ENCODE measurements around the gene ELOVL2. TPM values are rescaled to one million over a fixed set of nuclear protein-coding genes. Genes with fewer than 3 reads are reported as not detected.

Gene ELOVL2
- total and polyA plus RNA-seq, 10 of the 15 experiments (the other 5 are each of a cell fraction or from before 2014, with no cell fraction given): 0.01 to 0.03 TPM; not detected in 8

DNA sequence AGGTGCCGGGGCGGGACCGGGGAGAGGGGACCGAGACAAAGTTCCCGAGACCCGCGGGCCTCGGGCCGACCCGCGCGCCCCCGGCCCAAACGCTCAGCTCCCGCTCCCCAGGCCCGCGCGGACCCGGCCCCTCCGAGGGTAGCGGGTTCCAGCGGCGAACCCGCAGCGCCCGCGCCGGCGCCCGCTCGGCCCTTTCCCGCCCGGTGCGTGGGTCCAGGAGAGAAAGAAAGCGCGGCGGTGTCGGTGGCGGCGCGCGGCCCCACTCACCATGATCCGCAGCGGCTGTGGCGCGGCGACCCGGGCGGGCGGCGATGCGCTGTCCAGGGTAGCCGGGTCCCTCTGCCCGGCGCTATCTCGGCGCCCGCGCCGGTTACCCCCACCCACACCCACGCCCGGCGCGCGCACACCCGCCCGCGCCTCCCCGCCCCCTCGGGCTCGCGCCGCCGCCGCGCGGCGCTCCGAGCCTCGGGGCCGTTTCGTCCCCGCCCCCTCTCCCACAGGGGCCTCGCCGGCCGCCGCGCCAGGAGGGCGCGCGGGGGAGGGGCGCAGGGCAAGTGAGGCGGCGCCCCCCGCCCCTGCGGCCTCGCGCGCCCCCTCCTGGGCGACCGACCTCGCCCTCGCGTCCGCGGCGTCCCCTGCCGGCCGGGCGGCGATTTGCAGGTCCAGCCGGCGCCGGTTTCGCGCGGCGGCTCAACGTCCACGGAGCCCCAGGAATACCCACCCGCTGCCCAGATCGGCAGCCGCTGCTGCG lies at the start of gene ELOVL2 (continued):
- TF ChIP-seq REST (IDR thresholded peaks at IDR 0.05; ENCODE audit: low read depth, low read length) (peak; percentile 73), KLF5 (IDR thresholded peaks at IDR 0.05; ENCODE audit: partially characterized antibody) (no peak), POLR2A (IDR thresholded peaks at IDR 0.05; ENCODE audit: low read depth, low read length) (no peak)

DNA sequence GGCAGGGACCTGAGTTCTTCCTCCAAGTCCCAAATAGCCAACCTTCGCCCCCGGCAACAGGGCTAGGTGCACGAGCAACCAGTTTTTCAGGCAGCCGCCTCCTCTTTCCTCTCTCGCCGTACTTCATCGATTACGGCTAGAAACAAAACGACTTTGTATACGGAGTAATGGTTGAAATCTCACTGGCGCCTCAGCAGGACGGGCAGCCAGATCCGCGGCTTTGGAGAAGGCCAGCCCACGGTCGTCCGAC lies 49.2 kb upstream of the ELOVL2 start:
- ChIA-PET POLR2A (no interaction called here), CTCF (interaction anchor here (0.6 to 1.6 kb wide), 7 partner anchors 18 to 482 kb away, joined by 3 to 5 read pairs (median 4); partner anchors contain the start of gene ERVFRD-1), SMC1A (ENCODE audit: uncharacterized antibody, unreplicated experiment) (interaction anchor here (1.1 to 3.5 kb wide), 3 partner anchors 16 to 403 kb away, joined by 3 to 13 read pairs (median 3); no protein-coding TSS in a partner anchor), RAD21 (ENCODE audit: unreplicated experiment) (interaction anchor here (0.6 to 2.1 kb wide), 7 partner anchors 37 to 483 kb away, joined by 3 to 14 read pairs (median 3); no protein-coding TSS in a partner anchor)
- H4K20me1 ChIP-seq (ENCODE audit: control insufficient read depth, insufficient read depth): no peaks in the 10 kb centered on the region
- no peaks in the 10 kb centered on the region; the same call in 1 of the 2 replicates for H3K4me1 ChIP-seq (ENCODE audit: control insufficient read depth, insufficient read depth, low read length)
- no peaks in the 10 kb centered on the region; a peak in 1 of 4 replicates for H3K36me3 ChIP-seq (ENCODE audit: control insufficient read depth in 2 of 2, insufficient read depth in 2 of 2, low read length in 1 of 2)
- intact Hi-C loops (cut with micrococcal nuclease; ENCODE audit: unreplicated experiment) (loop anchor here (5.0 to 10.0 kb wide), 2 partner anchors 39 to 558 kb away; no protein-coding TSS in a partner anchor), in situ Hi-C loops (cut with MboI) (no loop called here)
- FAIRE-seq (no peak), ATAC-seq (peak; percentile 13), DNase-seq (ENCODE audit: low read depth, low spot score) (no peak)
- H3K79me2 ChIP-seq (ENCODE audit: control insufficient read depth, insufficient read depth, low read length): peaks cover 38% of the 10 kb centered on the region
- H3K4me2 ChIP-seq (ENCODE audit: control insufficient read depth, insufficient read depth): peak overlapping the region; percentile 70
- peak overlapping the region; percentile 96 for H3K27ac ChIP-seq (ENCODE audit: control insufficient read depth, insufficient read depth)
- peak overlapping the region; percentile 81 for H3K4me3 ChIP-seq
- H3K27me3 ChIP-seq (replicated peaks in 1 of 2; ENCODE audit: control insufficient read depth in 2 of 2, insufficient read depth in 2 of 2, low read length in 1 of 2): no peaks in the 10 kb centered on the region
- under 1% methylated on average over 17 of the region's 17 CpGs for WGBS (ENCODE audit: insufficient coverage, insufficient replicate concordance, low lambda C conversion rate, missing lambda C conversion rate)
- H2AFZ ChIP-seq (ENCODE audit: control insufficient read depth, low read depth, low read length): peak overlapping the region; percentile 92
- H3K9me3 ChIP-seq (replicated peaks; ENCODE audit: control insufficient read depth, insufficient read depth, low read length): no peaks in the 10 kb centered on the region
- BruUV-seq (replicated peaks): no TSS peak
- peak overlapping the region; percentile 92 for H3K9ac ChIP-seq (ENCODE audit: control insufficient read depth, insufficient read depth, low read length)
- TF ChIP-seq, protein P1, sequence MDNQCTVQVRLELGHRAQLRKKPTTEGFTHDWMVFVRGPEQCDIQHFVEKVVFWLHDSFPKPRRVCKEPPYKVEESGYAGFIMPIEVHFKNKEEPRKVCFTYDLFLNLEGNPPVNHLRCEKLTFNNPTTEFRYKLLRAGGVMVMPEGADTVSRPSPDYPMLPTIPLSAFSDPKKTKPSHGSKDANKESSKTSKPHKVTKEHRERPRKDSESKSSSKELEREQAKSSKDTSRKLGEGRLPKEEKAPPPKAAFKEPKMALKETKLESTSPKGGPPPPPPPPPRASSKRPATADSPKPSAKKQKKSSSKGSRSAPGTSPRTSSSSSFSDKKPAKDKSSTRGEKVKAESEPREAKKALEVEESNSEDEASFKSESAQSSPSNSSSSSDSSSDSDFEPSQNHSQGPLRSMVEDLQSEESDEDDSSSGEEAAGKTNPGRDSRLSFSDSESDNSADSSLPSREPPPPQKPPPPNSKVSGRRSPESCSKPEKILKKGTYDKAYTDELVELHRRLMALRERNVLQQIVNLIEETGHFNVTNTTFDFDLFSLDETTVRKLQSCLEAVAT (IDR thresholded peaks at IDR 0.05): peak; percentile 60; the same call in 1 of the 2 replicates
- TF ChIP-seq NBN (IDR thresholded peaks at IDR 0.05): peak; percentile 76; the same call in 1 of the 2 replicates
- no peak for TF ChIP-seq ETV6 (conservative IDR thresholded peaks at IDR 0.05 in 1 of 2, IDR thresholded peaks at IDR 0.05 in 1 of 2; ENCODE audit: borderline replicate concordance in 1 of 2, low read depth in 1 of 2)
- peak in 1 of 2 experiments; percentile 45; a peak in 1 of 4 replicates for TF ChIP-seq BHLHE40 (IDR thresholded peaks at IDR 0.05; ENCODE audit: borderline replicate concordance in 1 of 2, low read depth in 2 of 2, low read length in 1 of 2)
- no peak for TF ChIP-seq ESRRA (IDR thresholded peaks at IDR 0.05; ENCODE audit: low read length)
- TF ChIP-seq NR2F1 (conservative IDR thresholded peaks at IDR 0.05): no peak
- TF ChIP-seq GATAD2B (conservative IDR thresholded peaks at IDR 0.05; ENCODE audit: low read depth): no peak
- TF ChIP-seq, protein P2, sequence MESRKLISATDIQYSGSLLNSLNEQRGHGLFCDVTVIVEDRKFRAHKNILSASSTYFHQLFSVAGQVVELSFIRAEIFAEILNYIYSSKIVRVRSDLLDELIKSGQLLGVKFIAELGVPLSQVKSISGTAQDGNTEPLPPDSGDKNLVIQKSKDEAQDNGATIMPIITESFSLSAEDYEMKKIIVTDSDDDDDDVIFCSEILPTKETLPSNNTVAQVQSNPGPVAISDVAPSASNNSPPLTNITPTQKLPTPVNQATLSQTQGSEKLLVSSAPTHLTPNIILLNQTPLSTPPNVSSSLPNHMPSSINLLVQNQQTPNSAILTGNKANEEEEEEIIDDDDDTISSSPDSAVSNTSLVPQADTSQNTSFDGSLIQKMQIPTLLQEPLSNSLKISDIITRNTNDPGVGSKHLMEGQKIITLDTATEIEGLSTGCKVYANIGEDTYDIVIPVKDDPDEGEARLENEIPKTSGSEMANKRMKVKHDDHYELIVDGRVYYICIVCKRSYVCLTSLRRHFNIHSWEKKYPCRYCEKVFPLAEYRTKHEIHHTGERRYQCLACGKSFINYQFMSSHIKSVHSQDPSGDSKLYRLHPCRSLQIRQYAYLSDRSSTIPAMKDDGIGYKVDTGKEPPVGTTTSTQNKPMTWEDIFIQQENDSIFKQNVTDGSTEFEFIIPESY (IDR thresholded peaks at IDR 0.05): no peak
- no peak for TF ChIP-seq CREB1 (IDR thresholded peaks at IDR 0.05; ENCODE audit: low read depth)

Measured in GM12878 (cell line).